ENCODE results near the gene MN1.

Gene MN1

GRCh38 chr22:27706489-27706888 lies 95.1 kb downstream of the MN1 start:
- TF ChIP-seq ZFP3 (CRISPR knock-in tag; IDR thresholded peaks at IDR 0.05) (peak; percentile 92), ARNTL (CRISPR knock-in tag; IDR thresholded peaks at IDR 0.05; ENCODE audit: borderline replicate concordance, low read depth) (no peak)
- no peak for ATAC-seq

GRCh38 chr22:27705408-27706080 lies 96.0 kb downstream of the MN1 start:
- ATAC-seq = no peak
- TF ChIP-seq CREB5 (CRISPR knock-in tag; IDR thresholded peaks at IDR 0.05; ENCODE audit: low read depth) (no peak), ZNF8 (CRISPR knock-in tag; IDR thresholded peaks at IDR 0.05) (no peak), PPARA (CRISPR knock-in tag; IDR thresholded peaks at IDR 0.05; ENCODE audit: borderline replicate concordance) (no peak), ZC3H10 (CRISPR knock-in tag; IDR thresholded peaks at IDR 0.05) (no peak), OSR1 (CRISPR knock-in tag; IDR thresholded peaks at IDR 0.05) (no peak)

GRCh38 chr22:27704581-27704980 lies 97.0 kb downstream of the MN1 start:
- TF ChIP-seq POU6F1 (CRISPR knock-in tag; IDR thresholded peaks at IDR 0.05; ENCODE audit: borderline replicate concordance, low read depth) = no peak
- TF ChIP-seq ZC3H10 (CRISPR knock-in tag; IDR thresholded peaks at IDR 0.05) = no peak
- no peak for TF ChIP-seq ZNF565 (CRISPR knock-in tag; conservative IDR thresholded peaks at IDR 0.05; ENCODE audit: low read depth)
- no peak for ATAC-seq

- no peak for ATAC-seq
- TF ChIP-seq PPARA (CRISPR knock-in tag; IDR thresholded peaks at IDR 0.05; ENCODE audit: borderline replicate concordance) = no peak
- TF ChIP-seq CREB5 (CRISPR knock-in tag; IDR thresholded peaks at IDR 0.05; ENCODE audit: low read depth) = no peak
- TF ChIP-seq TOX (CRISPR knock-in tag; IDR thresholded peaks at IDR 0.05; ENCODE audit: borderline replicate concordance) = no peak
- no peak for TF ChIP-seq ZFP3 (CRISPR knock-in tag; IDR thresholded peaks at IDR 0.05)
- no peak for TF ChIP-seq CSRNP3 (CRISPR knock-in tag; IDR thresholded peaks at IDR 0.05)
- TF ChIP-seq TSHZ2 (CRISPR knock-in tag; IDR thresholded peaks at IDR 0.05) = no peak
- no peak for TF ChIP-seq PATZ1 (CRISPR knock-in tag; IDR thresholded peaks at IDR 0.05; ENCODE audit: borderline replicate concordance)
These were observed 102.1 kb downstream of the MN1 start for GRCh38 chr22:27699383-27700019.

Data from SK-N-SH treated with all-trans-retinoic acid at 6 μM for 48 hours (cell line).